T-helper 2 cell treated with Interferon-gamma antibody and Interleukin-4, amounts not matched to agents 5 μg/mL and 100 μg/mL, for 36 hours (primary cell): ENCODE results near the gene CMPK1.
A peak's percentile ranks its signal among the peaks of the same experiment; 100 is the strongest.

Source experiments
- DNase-seq: peaks from one replicate; pipeline ENCODE4 v3.0.0; 2021; ENCODE audit warnings: low spot score
- H3K27ac Mint-ChIP-seq: one replicate; pipeline ENCODE4 v1.8.0; 2021; ENCODE audit warnings: mild to moderate bottlenecking, mixed read lengths
- H3K27me3 Mint-ChIP-seq: one replicate; pipeline ENCODE4 v1.8.0; 2021; ENCODE audit warnings: low read depth, mixed read lengths
- H3K36me3 Mint-ChIP-seq: one replicate; pipeline ENCODE4 v1.8.0; 2021; ENCODE audit warnings: low read depth, mixed read lengths
- H3K4me1 Mint-ChIP-seq: one replicate; pipeline ENCODE4 v1.8.0; 2021; ENCODE audit warnings: low read depth, mixed read lengths
- H3K4me3 Mint-ChIP-seq: one replicate; pipeline ENCODE4 v1.8.0; 2022; ENCODE audit warnings: mild to moderate bottlenecking, moderate library complexity, mixed read lengths
- H3K9me3 Mint-ChIP-seq: one replicate; pipeline ENCODE4 v1.8.0; 2021; ENCODE audit warnings: mixed read lengths

The CMPK1 gene

GRCh38 chr1:47411436-47411835 lies 77.8 kb downstream of the CMPK1 start:
- H3K27me3 Mint-ChIP-seq = peaks cover 34% of the 10 kb centered on the region
- H3K9me3 Mint-ChIP-seq = no peaks in the 10 kb centered on the region
- no peak for DNase-seq
- H3K4me3 Mint-ChIP-seq = no peak overlapping the region
- no peaks in the 10 kb centered on the region for H3K36me3 Mint-ChIP-seq
- H3K4me1 Mint-ChIP-seq = no peaks in the 10 kb centered on the region
- no peak overlapping the region for H3K27ac Mint-ChIP-seq

GRCh38 chr1:47412437-47412836 lies 78.8 kb downstream of the CMPK1 start:
- H3K4me1 Mint-ChIP-seq = peaks cover 2% of the 10 kb centered on the region
- DNase-seq = no peak
- no peaks in the 10 kb centered on the region for H3K36me3 Mint-ChIP-seq
- H3K9me3 Mint-ChIP-seq = no peaks in the 10 kb centered on the region
- H3K4me3 Mint-ChIP-seq = no peak overlapping the region
- no peak overlapping the region for H3K27ac Mint-ChIP-seq
- H3K27me3 Mint-ChIP-seq = peaks cover 40% of the 10 kb centered on the region

DNA sequence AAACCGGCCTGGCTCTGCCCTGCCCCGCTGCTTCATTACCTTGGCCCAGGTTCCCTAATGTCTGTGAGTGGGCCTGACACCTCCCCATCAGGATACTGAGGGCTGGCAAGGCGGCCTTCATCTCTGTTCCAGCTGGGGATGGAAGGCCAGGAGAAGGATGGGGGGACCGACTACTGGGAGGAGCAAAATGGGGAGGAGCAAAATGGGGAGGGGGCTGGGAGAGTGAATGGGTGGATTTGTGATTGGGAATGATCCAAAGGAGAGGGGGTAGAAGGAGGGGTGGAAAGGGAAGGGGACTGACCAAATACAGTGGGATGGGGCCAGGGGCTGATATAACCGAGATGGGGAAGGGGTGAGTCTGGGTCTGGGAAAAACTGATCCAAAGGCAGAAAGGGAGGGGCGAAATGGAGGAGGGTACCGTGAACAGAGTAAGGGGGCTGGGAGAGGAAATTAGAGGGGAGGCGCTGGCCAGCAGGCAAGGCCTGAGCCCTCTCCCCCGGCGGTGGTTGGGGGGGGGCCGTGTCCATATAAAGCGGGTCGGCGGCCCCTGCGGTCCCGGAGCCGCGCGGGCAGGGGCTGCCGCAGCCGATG lies 82.2 kb downstream of the CMPK1 start, which contains the start of gene FOXE3:
Gene FOXE3, plus strand, starts transcription at position 558 of the 591 bp plus-strand sequence. Its CDS starts 31 bp downstream, at position 589.
- Mint-ChIP-seq H3K27me3 (peaks cover 61% of the 10 kb centered on the region), H3K9me3 (no peaks in the 10 kb centered on the region)

GRCh38 chr1:47416319-47417169 lies 83.0 kb downstream of the CMPK1 start:
- H3K4me3 Mint-ChIP-seq = peak overlapping the region; percentile 55
- no peaks in the 10 kb centered on the region for H3K9me3 Mint-ChIP-seq
- H3K27ac Mint-ChIP-seq = no peak overlapping the region
- H3K4me1 Mint-ChIP-seq = peaks cover 2% of the 10 kb centered on the region
- H3K27me3 Mint-ChIP-seq = peaks cover 68% of the 10 kb centered on the region
- peaks cover 2% of the 10 kb centered on the region for H3K36me3 Mint-ChIP-seq
- DNase-seq = no peak

More for the DNA sequence above, 82.2 kb downstream of the CMPK1 start, which contains the start of gene FOXE3:
- peak within 1 kb of the TSS; percentile 55 for H3K4me3 Mint-ChIP-seq
- H3K27ac Mint-ChIP-seq = no peak within 1 kb of the TSS
- peaks cover 2% of the 10 kb centered on the region for H3K4me1 Mint-ChIP-seq
- no peak for DNase-seq
- H3K36me3 Mint-ChIP-seq = peaks cover 2% of the 10 kb centered on the region

DNA sequence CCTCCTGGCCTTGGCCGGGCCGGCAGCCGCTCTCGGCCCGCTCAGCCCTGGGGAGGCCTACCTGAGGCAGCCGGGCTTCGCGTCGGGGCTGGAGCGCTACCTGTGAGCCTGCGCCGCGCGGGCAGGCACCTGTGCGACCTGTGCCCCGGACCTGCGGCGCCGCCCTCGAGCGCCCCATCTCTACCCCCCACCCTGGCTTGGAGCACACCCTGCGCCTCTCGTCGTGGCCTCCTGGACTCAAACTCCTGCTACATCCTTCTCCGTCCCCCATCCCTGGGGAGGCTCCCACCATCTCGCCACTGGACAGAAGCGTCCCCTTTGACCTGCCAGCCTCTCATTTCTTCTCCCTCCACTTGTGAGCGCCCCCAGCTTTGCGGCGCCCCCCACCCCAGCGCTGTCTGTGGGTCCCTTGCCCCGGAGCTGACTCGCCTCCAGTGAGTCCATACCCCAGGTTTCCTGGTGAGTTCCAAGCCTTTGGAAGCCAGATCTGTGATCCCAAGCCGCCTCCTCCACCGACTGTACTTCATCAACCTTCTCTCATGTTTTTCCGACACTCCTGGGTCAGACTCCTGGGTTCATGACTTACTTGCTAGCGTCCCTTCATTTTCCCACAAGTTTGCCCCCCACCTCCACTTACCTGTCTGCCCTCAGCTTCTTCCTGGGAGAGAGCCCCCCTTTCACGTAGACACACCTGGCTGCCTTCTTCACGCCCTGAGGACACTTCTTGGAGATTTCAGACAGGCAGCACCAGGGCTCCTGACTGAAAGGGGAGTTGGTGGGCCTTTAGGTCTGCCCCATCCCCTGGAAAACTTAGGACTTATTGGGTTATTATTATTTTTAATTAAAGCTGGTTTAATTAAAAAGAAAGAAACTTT lies 83.8 kb downstream of the CMPK1 start:
- H3K27me3 Mint-ChIP-seq = peaks cover 70% of the 10 kb centered on the region
- peaks cover 2% of the 10 kb centered on the region for H3K4me1 Mint-ChIP-seq

DNA sequence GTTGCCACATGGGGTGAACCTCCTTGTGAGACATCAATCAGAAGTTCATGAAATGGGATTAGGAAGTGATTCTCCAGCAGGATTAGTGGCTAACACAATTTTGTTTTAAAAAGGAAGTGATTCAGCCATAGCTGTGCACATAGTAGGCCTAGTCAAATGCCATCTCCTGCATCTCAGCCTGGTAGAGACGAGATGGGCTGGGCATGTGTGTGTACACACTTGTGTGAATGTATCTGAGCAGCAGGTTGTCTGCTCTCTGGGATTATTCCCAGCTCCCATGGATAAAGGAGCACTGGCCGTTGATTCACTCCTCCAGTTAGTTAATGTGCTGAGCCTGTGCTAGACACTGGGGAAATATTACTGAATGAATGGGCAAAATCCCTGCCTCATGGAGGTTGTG lies 84.5 kb downstream of the CMPK1 start:
- peaks cover 2% of the 10 kb centered on the region for H3K4me1 Mint-ChIP-seq
- no peak overlapping the region for H3K4me3 Mint-ChIP-seq
- peaks cover 70% of the 10 kb centered on the region for H3K27me3 Mint-ChIP-seq
- H3K36me3 Mint-ChIP-seq = peaks cover 2% of the 10 kb centered on the region
- H3K27ac Mint-ChIP-seq = no peak overlapping the region
- no peaks in the 10 kb centered on the region for H3K9me3 Mint-ChIP-seq
- no peak for DNase-seq

More for the DNA sequence above, 83.8 kb downstream of the CMPK1 start:
- peak overlapping the region; percentile 37 for H3K4me3 Mint-ChIP-seq
- H3K9me3 Mint-ChIP-seq = no peaks in the 10 kb centered on the region
- peaks cover 2% of the 10 kb centered on the region for H3K36me3 Mint-ChIP-seq
- DNase-seq = no peak
- no peak overlapping the region for H3K27ac Mint-ChIP-seq

DNA sequence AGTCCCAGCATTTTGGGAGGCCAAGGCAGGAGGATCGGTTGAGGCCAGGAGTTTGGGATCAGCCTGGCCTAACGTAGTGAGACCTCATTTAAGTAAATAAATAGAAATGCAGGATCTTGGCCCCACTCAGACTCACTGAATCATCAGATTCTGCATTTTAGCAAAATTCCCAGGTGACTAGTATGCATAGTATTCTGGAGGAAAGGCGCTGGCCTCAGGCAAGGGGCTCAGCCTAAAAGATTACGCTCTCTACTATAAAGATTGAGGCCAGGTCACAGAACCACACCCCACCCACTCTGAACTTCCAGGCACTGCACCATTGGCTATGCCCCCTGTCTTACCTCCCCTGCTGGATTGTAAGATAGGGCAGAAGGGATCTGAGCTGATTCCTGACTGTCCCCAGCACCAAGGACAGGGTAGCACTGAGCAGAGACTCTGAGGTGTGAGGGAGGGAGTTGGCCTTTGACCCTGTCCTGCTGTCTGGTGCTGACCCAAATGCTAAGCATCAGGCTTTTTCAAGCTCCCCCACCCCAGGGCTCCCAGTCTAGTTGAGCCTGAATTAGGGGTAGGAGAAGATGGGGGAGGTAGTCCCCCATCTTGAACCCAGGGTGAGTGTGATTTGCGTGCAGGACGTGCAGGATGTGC lies 85.2 kb downstream of the CMPK1 start:
- Mint-ChIP-seq H3K4me1 (peaks cover 2% of the 10 kb centered on the region), H3K27me3 (peaks cover 68% of the 10 kb centered on the region), H3K4me3 (no peak overlapping the region), H3K36me3 (peaks cover 2% of the 10 kb centered on the region), H3K9me3 (no peaks in the 10 kb centered on the region), H3K27ac (no peak overlapping the region)
- DNase-seq = no peak

DNA sequence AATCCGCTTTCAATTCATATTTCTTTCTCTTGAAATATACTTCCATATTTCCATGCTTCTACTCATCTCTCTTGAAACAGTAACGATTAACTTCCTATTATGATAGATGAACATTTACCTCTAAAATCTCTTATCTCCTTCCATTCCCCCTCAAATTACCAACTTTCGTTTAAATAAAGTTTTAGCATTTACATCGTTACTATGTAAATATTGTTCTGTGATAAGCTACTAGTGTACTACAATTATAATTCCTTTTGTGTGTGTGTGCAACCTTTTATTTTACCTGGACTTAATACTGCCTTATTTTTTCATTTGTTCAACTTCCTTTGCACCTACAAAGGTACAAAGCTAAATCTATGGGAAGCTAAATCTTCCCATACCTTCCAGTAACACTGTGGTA lies 87.0 kb downstream of the CMPK1 start:
- peaks cover 2% of the 10 kb centered on the region for H3K4me1 Mint-ChIP-seq
- no peak for DNase-seq
- no peaks in the 10 kb centered on the region for H3K9me3 Mint-ChIP-seq
- H3K36me3 Mint-ChIP-seq = peaks cover 2% of the 10 kb centered on the region
- no peak overlapping the region for H3K4me3 Mint-ChIP-seq
- H3K27me3 Mint-ChIP-seq = peaks cover 57% of the 10 kb centered on the region
- H3K27ac Mint-ChIP-seq = no peak overlapping the region

GRCh38 chr1:47423872-47424271 lies 90.3 kb downstream of the CMPK1 start:
- H3K27ac Mint-ChIP-seq = no peak overlapping the region
- peaks cover 31% of the 10 kb centered on the region for H3K27me3 Mint-ChIP-seq
- H3K4me1 Mint-ChIP-seq = no peaks in the 10 kb centered on the region
- no peaks in the 10 kb centered on the region for H3K36me3 Mint-ChIP-seq
- no peak for DNase-seq
- H3K4me3 Mint-ChIP-seq = no peak overlapping the region
- no peaks in the 10 kb centered on the region for H3K9me3 Mint-ChIP-seq

DNA sequence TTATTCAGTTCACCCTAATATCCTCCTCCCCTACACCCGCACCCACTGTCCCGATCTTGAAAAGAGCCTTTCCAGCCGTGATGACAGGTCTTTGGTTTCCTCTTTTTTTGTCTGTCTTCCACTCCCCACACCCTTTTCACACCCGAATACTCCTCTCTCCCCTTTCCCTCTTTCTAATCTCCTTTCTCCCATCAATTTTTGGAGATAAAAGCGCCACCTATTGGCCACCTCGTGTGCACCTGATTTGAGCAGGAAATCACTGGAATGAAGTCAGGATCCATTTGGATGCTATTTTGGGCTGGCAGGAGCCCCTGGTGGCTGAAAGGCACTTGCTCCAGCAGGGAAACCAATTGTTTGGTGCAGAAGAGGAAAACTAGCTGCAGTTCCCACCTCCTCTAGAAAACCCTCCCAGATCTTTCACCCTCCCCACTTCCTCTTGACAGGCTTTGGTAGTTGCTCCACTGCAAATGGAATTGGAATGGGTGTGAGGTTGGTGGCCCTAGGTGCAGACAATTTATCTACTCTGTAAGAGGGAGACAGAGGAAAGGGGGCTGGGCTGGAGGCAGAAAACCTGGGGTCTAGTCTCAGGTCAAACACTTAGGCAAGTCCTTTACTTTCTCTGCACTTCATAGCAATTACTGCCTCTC lies 90.9 kb downstream of the CMPK1 start:
- Mint-ChIP-seq H3K4me3 (no peak overlapping the region), H3K36me3 (no peaks in the 10 kb centered on the region), H3K4me1 (no peaks in the 10 kb centered on the region), H3K27ac (no peak overlapping the region), H3K9me3 (no peaks in the 10 kb centered on the region), H3K27me3 (peaks cover 29% of the 10 kb centered on the region)
- no peak for DNase-seq
